NAMALWA (cell line): ENCODE results near the gene DENND4A.
"Not testable (repeated sequence)": the region's sequence is repeated elsewhere in the genome, so short reads cannot be mapped to it uniquely, and the experiment has no call there.

Experiments used
- DNase-seq: peaks from one replicate; pipeline ENCODE4 v3.0.0-alpha.2; 2015; ENCODE audit warnings: low spot score

Gene DENND4A

GRCh38 chr15:65789105-65789504 lies 3.0 kb downstream of the DENND4A start:
- no peak for DNase-seq

- no peak for DNase-seq
These were observed 4.8 kb downstream of the DENND4A start for GRCh38 chr15:65787260-65787659.

GRCh38 chr15:65785151-65785550 lies 6.9 kb downstream of the DENND4A start:
- DNase-seq = no peak

- no peak for DNase-seq
These were observed 8.2 kb downstream of the DENND4A start for GRCh38 chr15:65783872-65784271.

GRCh38 chr15:65782096-65782495 lies 10.0 kb downstream of the DENND4A start:
- DNase-seq = no peak

- DNase-seq = not testable (repeated sequence)
These were observed 13.4 kb downstream of the DENND4A start for GRCh38 chr15:65778701-65779100.

- DNase-seq = no peak
These were observed 13.8 kb downstream of the DENND4A start for GRCh38 chr15:65778269-65778668.

- no peak for DNase-seq
These were observed 14.2 kb downstream of the DENND4A start for GRCh38 chr15:65777843-65778242.

GRCh38 chr15:65777053-65777452 lies 15.0 kb downstream of the DENND4A start:
- no peak for DNase-seq

- no peak for DNase-seq
These were observed 18.5 kb downstream of the DENND4A start for GRCh38 chr15:65773386-65774111.

- DNase-seq = no peak
These were observed 19.2 kb downstream of the DENND4A start for GRCh38 chr15:65772930-65773329.

GRCh38 chr15:65771870-65772269 lies 20.2 kb downstream of the DENND4A start:
- DNase-seq = no peak

- DNase-seq = no peak
These were observed 22.6 kb downstream of the DENND4A start for GRCh38 chr15:65769482-65769881.

- DNase-seq = no peak
These were observed 24.2 kb downstream of the DENND4A start for GRCh38 chr15:65767895-65768294.

GRCh38 chr15:65767264-65767595 lies 24.9 kb downstream of the DENND4A start:
- DNase-seq = no peak

- no peak for DNase-seq
These were observed 25.4 kb downstream of the DENND4A start for GRCh38 chr15:65766422-65767263.

- DNase-seq = no peak
These were observed 27.0 kb downstream of the DENND4A start for GRCh38 chr15:65765106-65765505.

- DNase-seq = no peak
These were observed 28.9 kb downstream of the DENND4A start for GRCh38 chr15:65762914-65763787.

- DNase-seq = no peak
These were observed 29.7 kb downstream of the DENND4A start for GRCh38 chr15:65762399-65762798.

GRCh38 chr15:65761210-65761926 lies 30.7 kb downstream of the DENND4A start:
- DNase-seq = no peak

GRCh38 chr15:65759441-65759840 lies 32.7 kb downstream of the DENND4A start:
- DNase-seq = no peak

- DNase-seq = peak; percentile 60
These were observed 33.9 kb downstream of the DENND4A start for GRCh38 chr15:65758242-65758641.
